HepG2 (cell line): ENCODE results near the gene SOST. TPM values are rescaled to one million over a fixed set of nuclear protein-coding genes. Genes with fewer than 3 reads are reported as not detected.

Source experiments
- ATAC-seq: fragments of 200-7000 bp; cut with Tn5 transposase; 3 replicates; pipeline ENCODE4 v1.9.1; 2020; ENCODE audit warnings: mild to moderate bottlenecking, moderate library complexity
- BruUV-seq: library from RNA; stranded (reverse); fragments of 400-500 nt; replicated peaks from 2 replicates; lab custom pipeline; 2021; lab: Mats Ljungman, UMichigan
- CTCF ChIA-PET: fragments of 300-600 bp; formaldehyde crosslinking; extraction: SDS; loops from one replicate; lab custom pipeline; 2021; ENCODE audit warnings: low total read pairs, inconsistent platforms, low intra/inter-chr PET ratio; lab: Yijun Ruan, JAX
- POLR2A ChIA-PET: fragments of 350-600 bp; sonication (Branson Sonifier 250); formaldehyde crosslinking; loops from one replicate; lab custom pipeline; 2020; ENCODE audit warnings: antibody characterized with exemption, inconsistent platforms; lab: Yijun Ruan, JAX
- DNase-seq: peaks from one replicate; pipeline ENCODE4 v3.0.0-alpha.2; 2015; ENCODE audit warnings: low spot score
- FAIRE-seq: peaks from 3 replicates; lab custom pipeline; 2011; peaks lifted over from hg19 to GRCh38; lab: Jason Lieb, UNC
- H2AFZ ChIP-seq: one replicate; pipeline ENCODE4 v1.6.1; 2011; ENCODE audit warnings: low read length, inconsistent platforms
- H3K27ac ChIP-seq: fragments of 300-600 bp; 3 replicates; pipeline ENCODE4 v1.8.0; 2011; ENCODE audit warnings: mixed run types, mild to moderate bottlenecking, mixed read lengths, low read length, inconsistent platforms; ENCODE audit not compliant: insufficient read depth; ENCODE audit errors: extremely low read length
- H3K27me3 ChIP-seq, 2 experiments: fragments of 200-600 bp in 1 of 2; 2 replicates in 1 of 2; 3 replicates in 1 of 2; pipeline versions ENCODE4 v1.6.0 to v1.8.0; 2011; ENCODE audit warnings: low read length in 2 of 2, mild to moderate bottlenecking in 2 of 2, moderate library complexity in 2 of 2, inconsistent platforms in 1 of 2; ENCODE audit not compliant: insufficient read depth in 2 of 2, control insufficient read depth in 1 of 2
- H3K36me3 ChIP-seq, 2 experiments: fragments of 200-600 bp in 1 of 2; replicated peaks in 1 of 2; 2 replicates in 1 of 2; 3 replicates in 1 of 2; pipeline versions ENCODE4 v1.5.1 to v1.8.0; 2011; ENCODE audit warnings: low read length in 2 of 2, inconsistent platforms in 1 of 2; ENCODE audit not compliant: insufficient read depth in 2 of 2, control insufficient read depth in 1 of 2
- H3K4me1 ChIP-seq: 2 replicates; pipeline ENCODE4 v1.5.1; 2012; ENCODE audit warnings: low read length, inconsistent platforms; ENCODE audit not compliant: insufficient read depth
- H3K4me2 ChIP-seq: 2 replicates; pipeline ENCODE4 v1.6.0; 2011; ENCODE audit warnings: low read depth, low read length, inconsistent platforms
- H3K4me3 ChIP-seq, 3 experiments: fragments of 200-600 bp in 1 of 3; sonication (generic), shearing (Covaris generic) in 1 of 3; replicated peaks in 1 of 3; 2 replicates each; pipeline ENCODE4 v1.5.1; 2011 to 2016; ENCODE audit warnings: low read length in 3 of 3, inconsistent platforms in 2 of 3, low read depth in 2 of 3, mild to moderate bottlenecking in 2 of 3, control low read depth in 1 of 3, mixed read lengths in 1 of 3; ENCODE audit not compliant: insufficient read depth in 1 of 3
- H3K79me2 ChIP-seq: one replicate; pipeline ENCODE4 v1.6.1; 2011; ENCODE audit warnings: low read length, inconsistent platforms; ENCODE audit not compliant: insufficient read depth
- H3K9ac ChIP-seq: 2 replicates; pipeline ENCODE4 v1.6.0; 2011; ENCODE audit warnings: mild to moderate bottlenecking, low read depth, low read length, inconsistent platforms; ENCODE audit not compliant: insufficient read depth
- H3K9me3 ChIP-seq: 2 replicates; pipeline ENCODE4 v1.5.1; 2012; ENCODE audit warnings: mild to moderate bottlenecking, low read length
- H4K20me1 ChIP-seq: 2 replicates; pipeline ENCODE4 v1.6.0; 2011; ENCODE audit warnings: inconsistent platforms, mild to moderate bottlenecking, low read length, moderate library complexity; ENCODE audit not compliant: insufficient read depth
- ATAD3A ChIP-seq: sonication (generic); formaldehyde crosslinking; IDR thresholded peaks from 2 replicates; pipeline ENCODE4 v1.4.0; 2020; ENCODE audit warnings: missing genetic modification reagents
- CREB1 ChIP-seq, 2 experiments: fragments of 450-650 bp in 1 of 2; IDR thresholded peaks; 2 replicates each; pipeline ENCODE4 v1.6.1; 2016 to 2017; ENCODE audit warnings: control low read depth in 1 of 2, mild to moderate bottlenecking in 1 of 2, missing compliant biosample characterization in 1 of 2, missing genetic modification characterization in 1 of 2
- DNMT3B ChIP-seq: conservative IDR thresholded peaks from 2 replicates; pipeline ENCODE4 v1.6.1; 2016; ENCODE audit warnings: missing biosample characterization, control low read depth
- KLF15 ChIP-seq: sonication (generic); formaldehyde crosslinking; IDR thresholded peaks from 2 replicates; pipeline ENCODE4 v1.8.1; 2023; ENCODE audit warnings: borderline replicate concordance, mild to moderate bottlenecking, inconsistent platforms, missing genetic modification reagents, mixed read lengths
- MAFF ChIP-seq: IDR thresholded peaks from 2 replicates; pipeline ENCODE4 v1.6.1; 2011; ENCODE audit warnings: low read depth, low read length, improper control_type of control experiment
- MAFK ChIP-seq, 2 experiments: IDR thresholded peaks in 1 of 2; conservative IDR thresholded peaks in 1 of 2; 2 replicates each; pipeline ENCODE4 v1.6.1; 2011; ENCODE audit warnings: improper control_type of control experiment in 2 of 2, low read length in 2 of 2
- NFE2L2 ChIP-seq: fragments of 150-350 bp; IDR thresholded peaks from 2 replicates; pipeline ENCODE4 v1.6.1; 2014; ENCODE audit warnings: low read length
- PHF20 ChIP-seq: sonication (generic); formaldehyde crosslinking; IDR thresholded peaks from 2 replicates; pipeline ENCODE4 v1.5.0; 2020; ENCODE audit warnings: mild to moderate bottlenecking, missing genetic modification reagents
- PHF8 ChIP-seq: sonication (generic); formaldehyde crosslinking; IDR thresholded peaks from 2 replicates; pipeline ENCODE4 v1.5.0; 2020; ENCODE audit warnings: missing genetic modification reagents
- SP2 ChIP-seq: sonication (generic); formaldehyde crosslinking; IDR thresholded peaks from 2 replicates; pipeline ENCODE4 v1.5.1; 2020; ENCODE audit warnings: mild to moderate bottlenecking, missing genetic modification reagents
- SSRP1 ChIP-seq: IDR thresholded peaks from 2 replicates; pipeline ENCODE4 v1.6.1; 2016; ENCODE audit warnings: control low read depth
- TBP ChIP-seq: sonication (generic); formaldehyde crosslinking; IDR thresholded peaks from 2 replicates; pipeline ENCODE4 v1.5.0; 2020; ENCODE audit warnings: missing genetic modification reagents
- TBX3 ChIP-seq: fragments of 450-650 bp; IDR thresholded peaks from 2 replicates; pipeline ENCODE4 v1.6.1; 2017; ENCODE audit warnings: antibody characterized with exemption, mild to moderate bottlenecking, inconsistent platforms, borderline replicate concordance
- ZNF460 ChIP-seq: sonication (generic); formaldehyde crosslinking; IDR thresholded peaks from 2 replicates; pipeline ENCODE4 v1.5.1; 2020; ENCODE audit warnings: missing genetic modification reagents, mild to moderate bottlenecking, borderline replicate concordance
- ZNF572 ChIP-seq: sonication (generic); formaldehyde crosslinking; IDR thresholded peaks from 2 replicates; pipeline ENCODE4 v1.5.1; 2020; ENCODE audit warnings: mild to moderate bottlenecking, missing genetic modification reagents
- ZNF605 ChIP-seq: sonication (generic); formaldehyde crosslinking; IDR thresholded peaks from 2 replicates; pipeline ENCODE4 v1.8.0; 2022; ENCODE audit warnings: mild to moderate bottlenecking, missing genetic modification reagents
- WGBS: methylation state at CpG from one replicate; pipeline ENCODE4 v1.1.6; 2017; ENCODE audit warnings: low lambda C conversion rate; 5-methylcytosine and 5-hydroxymethylcytosine counted together
- in situ Hi-C: cut with HindIII; loops from 2 replicates; pipeline ENCODE4 v1.10.0; 2017; ENCODE audit warnings: low pct_unique_long_range_greater_than_20kb; ENCODE audit not compliant: extremely low pct_ligation_motif_present
- intact Hi-C: fragments of 100-400 bp; cut with micrococcal nuclease; formaldehyde crosslinking; loops from one replicate; pipeline ENCODE4 v1.10.0; 2022; ENCODE audit not compliant: unreplicated experiment
- polyA plus RNA-seq, 8 experiments: library from polyadenylated mRNA; depleted of rRNA in 3 of 8; stranded (reverse) in 7 of 8; unstranded in 1 of 8; fragments of >200 nt; fragmentation: Illumina TruSeq in 4 of 8; extraction: Trizol in 4 of 8; gene quantifications; 2 replicates each; pipeline versions ENCODE4 v1.2.1 to v1.2.3, GENCODE V29; 2011 to 2016; ENCODE audit warnings: low read depth in 4 of 8, missing spikeins in 1 of 8, mixed read lengths in 1 of 8; ENCODE audit not compliant: insufficient read depth in 1 of 8
- total RNA-seq, 5 experiments: library from RNA; depleted of rRNA; stranded (reverse); fragments of >200 nt; fragmentation: Illumina TruSeq; extraction: Trizol; gene quantifications; 2 replicates each; pipeline ENCODE4 v1.2.3, GENCODE V29; 2016; ENCODE audit warnings: low read depth in 1 of 5

Gene SOST
- total and polyA plus RNA-seq, 2 of the 13 experiments (the other 11 are each of a cell fraction or from before 2014, with no cell fraction given) = not detected

GRCh38 chr17:43719578-43719977 lies 39.0 kb downstream of the SOST start:
- no TSS peak for BruUV-seq
- no peak for DNase-seq
- no peak overlapping the region for H2AFZ ChIP-seq
- in situ Hi-C loops (no loop called here), intact Hi-C loops (no loop called here)
- TF ChIP-seq MAFK (conservative IDR thresholded peaks at IDR 0.05 in 1 of 2, IDR thresholded peaks at IDR 0.05 in 1 of 2; ENCODE audit: low read length in 2 of 2) (peak; percentile 41 to 63; a peak in 2 of 4 replicates), ZNF605 (CRISPR knock-in tag) (no peak), CREB1 (IDR thresholded peaks at IDR 0.05) (0 out of 2 replicates have a peak, but pooled peaks have one; percentile 13), CREB1 (CRISPR knock-in tag; IDR thresholded peaks at IDR 0.05) (no peak), MAFF (0 out of 2 replicates have a peak, but pooled peaks have one; percentile 30), ATAD3A (CRISPR knock-in tag) (no peak), DNMT3B (no peak), NFE2L2 (peak; percentile 56), KLF15 (CRISPR knock-in tag) (no peak)
- H3K79me2 ChIP-seq = no peaks in the 10 kb centered on the region
- no peak for ATAC-seq
- H3K27me3 ChIP-seq = peaks cover 3 to 55% of the 10 kb centered on the region in 2 experiments; a peak in 4 of 5 replicates
- H4K20me1 ChIP-seq = no peaks in the 10 kb centered on the region
- peak; percentile 15 for FAIRE-seq
- H3K4me1 ChIP-seq = peaks cover 15% of the 10 kb centered on the region
- H3K4me2 ChIP-seq = no peak overlapping the region
- whole genome bisulfite sequencing = 63% methylated on average over 3 of the region's 3 CpGs
- CTCF ChIA-PET = interaction anchor here (1.0 kb wide), 1 partner anchor 41 kb away, joined by 3 read pairs; no protein-coding TSS in a partner anchor
- no peak overlapping the region for H3K9ac ChIP-seq
- no peak overlapping the region for H3K27ac ChIP-seq
- H3K36me3 ChIP-seq = no peaks in the 10 kb centered on the region
- POLR2A ChIA-PET = no interaction called here
- H3K9me3 ChIP-seq = no peaks in the 10 kb centered on the region
- no peak overlapping the region for H3K4me3 ChIP-seq

GRCh38 chr17:43718544-43718943 lies 40.0 kb downstream of the SOST start:
- TF ChIP-seq ZNF572 (CRISPR knock-in tag) = no peak
- TF ChIP-seq SP2 (CRISPR knock-in tag) = no peak
- no peak for TF ChIP-seq PHF8
- TF ChIP-seq SSRP1 = no peak
- no peak for TF ChIP-seq PHF20 (CRISPR knock-in tag)
- TF ChIP-seq ZNF460 (CRISPR knock-in tag) = no peak
- TF ChIP-seq TBX3 = no peak
- no peak for TF ChIP-seq TBP (CRISPR knock-in tag)
- ChIA-PET CTCF (no interaction called here), POLR2A (no interaction called here)
- Histone ChIP-seq H2AFZ (no peak overlapping the region), H3K9ac (no peak overlapping the region), H3K36me3 (no peaks in the 10 kb centered on the region), H3K27ac (no peak overlapping the region), H3K4me2 (no peak overlapping the region), H3K4me3 (no peak overlapping the region), H3K4me1 (peaks cover 23% of the 10 kb centered on the region), H4K20me1 (no peaks in the 10 kb centered on the region), H3K9me3 (no peaks in the 10 kb centered on the region), H3K79me2 (no peaks in the 10 kb centered on the region), H3K27me3 (peaks cover 5 to 61% of the 10 kb centered on the region in 2 experiments; a peak in 4 of 5 replicates)
- in situ Hi-C loops (no loop called here), intact Hi-C loops (no loop called here)
- BruUV-seq = no TSS peak
- ATAC-seq = no peak
- no peak for FAIRE-seq
- no peak for DNase-seq
- WGBS = 68% methylated on average over 5 of the region's 5 CpGs
